Astrocyte of the spinal cord (primary cell): ENCODE results near the gene BICDL1.

ENCODE experiments used
- DNase-seq: peaks from one replicate; pipeline ENCODE4 v3.0.0; 2011; ENCODE audit warnings: low read depth, low spot score
- H3K4me3 ChIP-seq: 2 replicates; pipeline ENCODE4 v1.5.1; 2011; ENCODE audit warnings: low read depth, mild to moderate bottlenecking, low read length, moderate library complexity
- CTCF ChIP-seq: IDR thresholded peaks from 2 replicates; pipeline ENCODE4 v1.5.1; 2012; ENCODE audit warnings: low read depth, mild to moderate bottlenecking, low read length, inconsistent platforms
- in situ Hi-C: cut with HindIII; loops from 2 replicates; pipeline ENCODE4 v1.10.0; 2017; ENCODE audit warnings: low sequenced_read_pairs

Gene BICDL1

GRCh38 chr12:119996417-119996816, 7.4 kb downstream of the BICDL1 start:
- no peak for TF ChIP-seq CTCF
- in situ Hi-C loops = no loop called here
- H3K4me3 ChIP-seq = no peak overlapping the region
- no peak for DNase-seq

- in situ Hi-C loops = no loop called here
- no peak overlapping the region for H3K4me3 ChIP-seq
- no peak for TF ChIP-seq CTCF
- no peak for DNase-seq
Observed at GRCh38 chr12:119998471-119999245, 9.6 kb downstream of the BICDL1 start.

GRCh38 chr12:120000556-120000955, 11.5 kb downstream of the BICDL1 start:
- no peak for DNase-seq
- TF ChIP-seq CTCF = no peak
- in situ Hi-C loops = no loop called here
- no peak overlapping the region for H3K4me3 ChIP-seq

GRCh38 chr12:120006258-120006975, 17.4 kb downstream of the BICDL1 start:
- TF ChIP-seq CTCF = no peak
- no peak overlapping the region for H3K4me3 ChIP-seq
- no peak for DNase-seq
- in situ Hi-C loops = no loop called here

GRCh38 chr12:120007272-120007671, 18.2 kb downstream of the BICDL1 start:
- no peak for TF ChIP-seq CTCF
- in situ Hi-C loops = no loop called here
- DNase-seq = no peak
- H3K4me3 ChIP-seq = no peak overlapping the region

GRCh38 chr12:120010661-120011230, 21.7 kb downstream of the BICDL1 start:
- H3K4me3 ChIP-seq = no peak overlapping the region
- in situ Hi-C loops = no loop called here
- no peak for TF ChIP-seq CTCF
- DNase-seq = no peak
